GM10847 (cell line): ENCODE results near the gene ZEB2.

Experiments
- POLR2A ChIP-seq: IDR thresholded peaks from 2 replicates; pipeline ENCODE4 v1.6.1; 2011; ENCODE audit not compliant: insufficient read length; ENCODE audit errors: extremely low read depth

Gene ZEB2

DNA sequence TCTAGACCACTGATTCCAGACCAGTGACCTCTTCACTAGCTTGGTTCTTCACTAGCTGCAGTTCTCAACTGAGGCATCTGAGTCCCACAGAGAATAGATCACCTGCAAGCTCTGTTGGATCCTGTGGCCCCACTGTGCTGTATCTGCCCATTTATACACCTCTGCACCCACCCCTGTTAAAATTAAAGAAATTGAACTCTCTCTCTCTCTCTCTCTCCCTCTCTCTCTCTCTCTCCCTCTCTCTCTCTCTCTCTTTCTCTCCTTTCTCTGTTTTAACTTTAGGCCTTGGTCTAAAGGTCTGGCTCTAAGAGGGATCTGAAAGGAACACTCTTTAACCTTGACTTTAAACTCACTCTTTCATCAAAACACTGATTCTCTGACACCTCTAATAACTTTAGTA, 150.5 kb downstream of the ZEB2 start:
- TF ChIP-seq POLR2A, result no peak

DNA sequence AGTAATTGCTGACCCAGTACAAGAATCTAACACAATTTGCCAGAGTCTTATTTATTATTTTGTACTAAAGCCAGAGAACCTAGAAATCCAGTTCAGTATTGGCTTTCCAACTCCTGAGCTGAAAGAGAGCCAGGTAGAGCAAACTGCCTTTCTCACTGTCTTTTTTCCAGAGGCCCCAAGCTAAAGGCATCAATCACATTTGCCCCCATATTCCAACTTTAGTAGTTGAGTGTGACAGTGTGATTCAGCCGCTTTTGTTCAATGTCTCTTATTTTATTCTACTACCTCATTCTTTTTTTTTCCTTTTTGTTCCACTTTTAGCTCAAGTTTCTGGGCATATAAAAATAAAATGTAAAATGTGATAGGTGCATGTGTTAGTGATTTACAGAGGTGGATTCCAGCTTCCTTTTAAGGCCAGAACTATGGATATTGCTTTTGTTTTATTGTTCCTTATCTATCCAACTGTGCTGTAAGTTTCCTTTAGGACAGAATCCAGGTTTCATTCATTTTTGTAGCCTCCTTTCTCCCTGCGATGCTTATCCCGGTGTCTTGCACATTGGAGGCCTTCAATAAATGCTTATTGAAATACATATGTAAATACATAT, 153.0 kb downstream of the ZEB2 start:
- no peak for TF ChIP-seq POLR2A

DNA sequence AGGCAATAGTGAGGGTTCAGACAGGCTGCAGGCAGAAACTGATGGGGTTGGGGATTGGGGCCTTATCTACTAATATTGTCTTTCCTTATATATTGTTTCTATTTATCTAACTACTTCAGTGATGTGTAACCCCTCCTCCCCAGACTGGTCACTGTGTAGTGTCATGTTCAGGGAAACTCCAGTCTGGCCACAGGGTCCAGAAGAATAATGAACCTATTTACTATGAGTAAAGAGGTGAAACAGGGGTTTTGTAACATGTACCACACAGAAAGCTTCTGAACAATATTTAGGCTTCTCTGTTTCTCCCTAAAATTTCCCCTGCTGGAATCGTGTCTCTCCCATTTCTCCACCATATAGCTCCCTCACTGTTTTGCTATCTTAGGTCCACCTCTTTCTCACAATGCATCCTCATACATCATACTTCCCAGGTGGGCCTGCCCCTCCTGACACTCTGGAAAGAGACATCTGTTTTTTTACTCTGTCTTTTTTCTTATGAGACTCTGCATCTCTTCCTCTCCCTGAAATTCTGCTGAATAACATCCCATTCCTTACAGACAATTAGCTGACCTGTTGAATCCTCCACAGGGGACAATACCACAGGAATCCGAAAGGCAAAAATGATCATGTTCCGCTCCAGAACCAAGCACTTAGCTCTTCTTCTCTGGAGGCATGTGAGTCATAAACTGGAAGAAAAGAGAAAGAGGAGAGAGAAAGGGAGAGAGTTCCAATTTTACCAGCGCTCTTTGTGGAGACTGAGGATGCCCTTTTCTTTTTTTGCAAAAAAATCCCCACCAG, 154.8 kb downstream of the ZEB2 start:
- no peak for TF ChIP-seq POLR2A

DNA sequence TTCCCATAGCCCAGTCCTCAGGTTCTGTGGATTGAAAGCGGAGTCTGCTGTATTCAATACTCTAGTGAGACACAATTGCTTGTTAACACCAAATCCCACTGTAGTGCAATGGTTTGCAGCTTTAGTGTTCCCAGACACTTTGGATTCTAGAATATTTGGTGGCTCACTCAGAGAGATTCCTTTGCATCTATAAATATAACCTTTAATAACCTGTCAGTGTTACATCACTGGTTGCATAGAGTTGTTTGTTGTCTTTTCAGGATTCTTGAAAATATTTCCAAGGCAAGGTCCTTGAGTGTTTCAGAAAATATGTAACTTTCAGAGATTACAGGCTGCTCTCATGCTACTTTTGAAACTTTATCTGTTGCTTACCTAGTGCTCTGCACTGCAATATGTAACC, 157.5 kb downstream of the ZEB2 start:
- TF ChIP-seq POLR2A, result no peak

DNA sequence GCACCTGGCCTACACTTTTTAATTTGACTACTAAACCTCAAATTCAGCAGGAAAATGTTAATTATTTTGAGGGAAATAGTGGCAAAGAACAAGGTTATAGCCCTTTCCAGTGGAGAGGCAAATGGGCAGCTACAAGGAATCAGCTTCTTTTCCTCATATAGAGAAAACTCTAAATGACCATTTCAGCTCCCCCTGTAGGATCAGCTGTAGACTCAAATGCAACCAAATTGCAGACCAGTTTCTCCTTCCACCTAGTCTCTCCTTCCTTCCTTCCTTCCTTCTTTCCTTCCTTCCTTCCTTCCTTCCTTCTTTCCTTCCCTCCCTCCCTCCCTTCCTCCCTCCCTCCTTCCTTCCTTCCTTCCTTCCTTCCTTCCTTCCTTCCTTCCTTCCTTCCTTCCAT, 158.2 kb downstream of the ZEB2 start:
- no peak for TF ChIP-seq POLR2A

DNA sequence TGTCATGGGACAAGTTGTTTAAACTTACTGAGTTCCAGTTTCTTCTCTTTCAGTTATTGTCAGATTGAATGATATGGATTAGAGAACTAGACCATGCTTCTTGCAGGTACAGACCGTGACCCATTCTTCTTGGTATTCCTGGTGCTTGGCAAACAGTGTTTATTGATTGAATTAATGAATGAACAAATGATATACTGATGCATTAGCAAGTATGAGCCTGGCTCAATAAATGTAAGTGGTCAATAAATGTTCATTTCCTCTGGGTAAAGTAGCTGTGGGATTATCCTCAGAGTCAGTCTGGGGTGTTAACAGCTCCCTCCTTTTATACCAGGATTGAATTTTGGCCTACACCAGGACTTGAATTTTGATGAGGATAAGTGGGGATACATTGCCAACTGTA, 160.2 kb downstream of the ZEB2 start:
- no peak for TF ChIP-seq POLR2A

DNA sequence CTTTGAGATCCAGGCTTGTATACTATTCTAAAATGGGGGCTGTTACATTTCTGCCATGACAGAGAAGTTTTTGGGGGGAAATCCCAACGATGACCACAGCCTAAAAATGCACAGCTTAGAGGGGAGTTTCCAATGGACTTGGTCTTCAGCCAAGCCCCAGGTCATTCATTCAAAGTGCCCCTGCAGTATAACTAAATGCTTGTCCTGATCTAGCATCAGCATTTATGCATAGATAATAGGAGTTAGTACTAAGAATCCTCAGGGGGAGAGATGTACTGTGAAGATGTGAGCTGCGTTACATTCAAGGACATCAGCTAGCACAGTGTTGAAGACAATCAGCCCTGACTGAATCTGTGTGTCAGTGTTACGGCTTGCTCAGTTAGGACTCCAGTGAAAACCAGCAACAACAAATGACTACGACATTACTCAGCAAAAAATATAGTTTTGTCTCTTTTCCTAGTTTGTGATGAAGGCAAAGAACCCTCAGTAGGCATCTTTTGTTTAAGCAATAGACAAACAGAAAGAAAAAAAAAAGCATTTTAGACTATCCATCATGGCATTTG, 160.9 kb downstream of the ZEB2 start:
- no peak for TF ChIP-seq POLR2A

DNA sequence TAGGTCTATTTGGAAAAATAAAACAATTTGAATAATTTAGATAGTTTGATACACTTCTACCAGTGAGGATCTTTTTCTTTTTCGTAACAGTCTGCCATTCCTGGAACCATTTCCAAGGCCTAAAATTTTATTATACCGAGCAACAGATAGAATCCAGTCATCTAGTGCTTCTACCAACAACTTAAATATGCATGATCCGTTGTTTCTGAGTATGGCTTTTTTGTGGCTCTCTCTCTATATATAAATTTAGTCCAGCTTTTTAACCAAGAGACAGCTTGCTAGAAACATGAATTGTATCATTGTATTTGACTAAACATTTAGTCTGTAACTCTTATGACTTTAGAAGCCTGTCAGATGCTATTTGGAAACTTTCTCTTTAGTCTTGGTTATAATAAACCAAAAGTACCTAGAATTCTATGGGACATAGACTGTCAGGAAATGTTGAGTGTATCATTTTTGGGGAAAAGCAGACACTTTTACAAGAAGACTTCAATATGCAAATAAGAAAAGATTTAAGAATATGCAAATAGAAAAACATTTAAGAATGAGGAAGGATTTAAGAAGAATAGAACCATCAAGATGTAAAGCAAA, 161.4 kb downstream of the ZEB2 start:
- TF ChIP-seq POLR2A, result no peak

DNA sequence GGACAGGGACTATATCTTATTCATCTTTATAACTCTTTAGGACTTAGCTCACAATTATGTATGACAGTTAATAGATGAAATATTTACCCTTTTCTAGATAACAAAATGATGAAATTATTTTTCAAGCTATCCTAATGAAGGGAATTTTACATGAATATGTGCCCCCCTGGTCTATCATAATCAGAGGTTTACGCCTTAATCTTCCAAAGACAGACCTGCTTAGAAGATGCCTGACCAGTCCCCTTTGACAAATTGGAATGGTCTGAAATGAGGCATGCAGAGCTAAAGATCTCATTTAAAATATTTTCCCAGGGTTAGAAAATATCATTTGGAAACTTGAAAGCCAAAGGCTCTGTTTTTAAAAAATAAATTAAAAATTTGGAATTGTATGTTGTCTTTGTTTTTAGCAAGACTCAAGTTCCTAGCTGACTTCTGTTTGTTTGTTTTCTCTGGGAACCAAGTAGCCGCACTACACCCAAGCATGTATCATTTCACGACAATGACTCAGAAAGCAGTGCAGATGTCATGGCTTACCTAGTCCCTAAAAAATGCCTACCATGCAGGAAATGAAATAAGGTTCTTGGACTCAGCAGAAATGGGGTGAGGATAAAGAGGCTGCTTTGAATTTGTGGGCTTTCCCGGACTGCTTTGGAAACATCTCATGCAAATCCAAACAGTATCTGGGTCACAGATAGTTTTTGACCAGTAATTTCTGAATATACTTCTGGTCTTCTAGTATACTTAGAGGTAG, 162.1 kb downstream of the ZEB2 start:
- no peak for TF ChIP-seq POLR2A

DNA sequence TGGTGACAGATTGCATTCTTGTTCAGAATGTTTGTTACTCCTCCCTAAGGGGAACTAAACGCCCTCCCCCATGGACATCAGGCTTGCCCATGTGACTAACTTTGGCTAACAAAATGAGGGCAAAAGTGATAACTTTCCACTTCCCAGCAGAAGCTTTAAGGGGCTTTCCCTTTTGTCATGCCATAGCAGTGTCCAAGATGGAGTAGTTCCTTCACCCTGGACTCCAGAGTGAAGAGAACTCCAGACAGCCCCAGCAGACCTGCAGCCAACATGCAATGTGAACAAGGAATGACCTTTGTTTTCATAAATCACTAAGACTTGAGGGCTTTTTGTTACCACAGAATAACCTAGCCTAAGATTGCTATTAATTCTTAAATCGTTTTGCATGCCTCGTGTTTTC, 163.5 kb downstream of the ZEB2 start:
- TF ChIP-seq POLR2A, result no peak

DNA sequence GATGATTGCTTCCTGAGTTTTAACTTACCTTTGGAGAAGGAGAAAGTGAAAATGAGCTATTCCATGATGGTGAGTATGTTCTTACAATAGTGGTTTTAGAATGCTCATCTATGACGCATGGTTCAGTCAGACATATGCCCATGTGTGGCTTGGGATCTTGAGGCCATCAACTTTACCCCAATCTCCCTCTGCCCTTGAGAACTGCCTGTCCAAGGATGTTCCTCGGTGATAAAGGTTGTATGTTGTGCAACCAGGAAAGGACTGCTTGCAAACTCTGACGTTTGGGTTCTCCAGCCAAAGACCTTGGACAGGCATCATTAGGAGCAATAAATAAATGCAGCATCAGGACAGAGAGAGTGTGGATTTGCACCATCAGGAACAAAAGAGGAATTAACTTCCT, 165.0 kb downstream of the ZEB2 start:
- no peak for TF ChIP-seq POLR2A

DNA sequence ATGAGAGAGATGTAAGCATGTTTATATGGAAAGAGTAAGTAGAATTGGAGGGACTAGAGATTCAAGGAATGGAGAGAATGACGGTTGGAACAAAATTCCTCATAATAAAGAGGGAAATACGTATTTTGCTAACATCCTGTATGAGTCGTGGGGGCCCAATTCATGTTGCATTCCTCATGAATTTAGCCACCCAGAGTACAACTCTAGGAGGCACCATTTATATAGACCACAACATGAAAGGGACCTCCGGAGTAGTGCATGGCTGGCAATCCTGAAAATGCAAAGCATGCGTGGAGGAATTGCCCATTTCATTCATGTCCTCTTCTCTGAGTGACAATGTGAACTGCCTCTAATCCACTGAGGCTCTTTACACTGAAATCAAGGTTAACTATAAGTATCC, 168.2 kb downstream of the ZEB2 start:
- TF ChIP-seq POLR2A, result no peak

DNA sequence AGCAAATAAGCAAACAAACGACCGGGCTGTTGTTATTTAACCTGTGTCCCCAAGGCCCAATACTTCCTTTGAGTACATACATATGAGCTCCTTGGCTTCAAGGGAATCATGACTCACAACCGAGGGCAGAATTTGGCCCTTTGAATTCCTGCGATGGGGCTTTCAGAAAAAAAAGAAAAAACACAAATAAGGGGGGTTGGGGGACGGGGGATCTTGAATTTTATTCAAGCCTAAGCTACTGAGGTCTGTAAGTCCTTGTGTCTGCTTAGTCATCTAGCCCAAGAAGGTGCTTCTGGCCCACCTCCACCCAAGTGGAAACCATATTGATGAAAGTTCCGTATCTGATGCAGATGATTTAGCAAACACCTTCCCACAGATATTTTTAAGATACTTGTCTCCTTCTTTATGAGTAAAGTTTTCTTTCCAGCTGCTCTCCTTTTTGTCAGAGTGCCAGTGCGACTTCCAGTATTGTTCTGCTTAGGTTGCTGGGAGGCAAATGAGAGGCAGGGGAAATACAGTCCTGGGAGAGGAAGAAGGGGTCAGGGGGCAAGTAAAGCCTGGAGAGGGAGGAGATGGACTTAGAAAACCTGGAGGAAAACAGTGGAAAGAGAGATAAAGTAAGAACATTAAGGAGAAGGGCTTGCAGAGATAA, 169.6 kb downstream of the ZEB2 start:
- TF ChIP-seq POLR2A, result no peak

DNA sequence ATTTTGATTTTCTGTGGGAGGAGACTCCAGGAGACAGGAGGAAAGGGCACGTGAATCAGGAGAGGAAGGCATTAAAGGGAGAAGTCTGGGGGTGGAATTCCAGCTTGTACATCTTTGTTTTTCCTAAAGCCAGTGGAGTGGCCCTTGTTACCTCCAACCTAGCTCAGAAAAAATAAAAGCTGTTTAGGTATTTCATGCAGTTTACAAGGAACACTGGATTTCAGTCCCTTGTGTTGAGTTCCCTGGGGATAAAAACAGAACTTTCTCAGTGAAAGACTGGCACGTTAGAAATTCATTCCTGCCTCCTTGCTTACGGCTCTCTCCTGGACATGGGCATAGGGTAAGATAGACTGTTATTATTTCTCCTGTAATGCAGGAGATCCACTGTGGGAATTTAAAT, 170.2 kb downstream of the ZEB2 start:
- no peak for TF ChIP-seq POLR2A

DNA sequence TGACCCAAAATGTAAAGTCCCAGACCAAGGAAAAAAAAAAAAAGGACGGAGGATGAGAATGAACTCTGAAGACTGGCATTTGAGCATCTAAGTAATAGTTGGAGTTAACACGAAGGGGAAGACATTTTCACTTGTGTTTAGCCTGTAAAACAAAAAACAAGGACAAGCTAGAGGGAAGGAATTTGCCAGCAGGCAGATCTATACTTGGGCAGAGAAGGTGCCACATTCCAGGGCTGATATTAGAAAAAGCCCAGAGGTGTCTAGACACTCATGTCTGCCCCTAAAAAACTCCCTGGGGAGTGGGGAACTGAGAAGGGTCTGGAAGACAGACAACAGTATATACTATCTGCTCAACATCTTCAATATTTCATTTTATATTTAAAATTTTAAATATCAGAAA, 171.1 kb downstream of the ZEB2 start:
- TF ChIP-seq POLR2A, result no peak
